T-helper 22 cell (primary cell): ENCODE data around the gene TPRN.

Experiments
- DNase-seq: peaks from one replicate; pipeline ENCODE4 v3.0.0-alpha.2; 2020; ENCODE audit warnings: low read depth

Gene TPRN

DNA sequence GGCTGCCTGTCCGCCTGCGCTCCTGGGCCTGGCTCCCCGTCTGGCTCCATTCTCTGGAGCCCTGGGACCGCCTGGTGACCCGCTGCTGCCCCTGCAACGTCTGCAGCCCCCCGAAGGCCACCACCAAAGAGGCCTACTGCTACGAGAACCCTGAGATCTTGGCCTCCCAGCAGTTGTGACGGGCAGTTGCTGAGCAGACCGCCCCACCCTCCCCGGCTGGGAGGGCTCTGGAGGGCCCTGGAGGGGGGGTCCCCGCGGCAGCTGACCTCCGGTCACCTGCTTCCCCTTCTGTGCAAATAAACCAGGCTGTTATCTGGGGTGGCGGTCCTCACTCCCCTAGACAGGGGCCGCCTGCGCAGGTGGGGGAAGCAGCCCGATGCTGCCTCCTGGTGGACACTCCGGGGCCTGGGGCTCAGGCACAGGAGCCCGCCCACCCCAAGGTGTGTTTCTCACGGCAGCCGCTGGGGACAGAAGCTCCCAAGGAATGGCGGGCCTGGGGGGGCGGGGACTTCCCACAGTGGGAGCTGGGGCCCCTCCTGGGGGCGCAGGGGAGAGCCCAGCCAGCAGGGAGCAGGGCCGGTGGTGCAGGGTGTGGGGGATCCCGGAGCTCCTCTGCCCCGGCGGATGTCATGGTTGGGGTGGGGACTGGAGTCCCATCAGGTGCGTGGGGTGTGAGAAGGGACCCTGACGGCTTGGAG, 35.8 kb upstream of the TPRN start:
- DNase-seq = peak; percentile 77

DNA sequence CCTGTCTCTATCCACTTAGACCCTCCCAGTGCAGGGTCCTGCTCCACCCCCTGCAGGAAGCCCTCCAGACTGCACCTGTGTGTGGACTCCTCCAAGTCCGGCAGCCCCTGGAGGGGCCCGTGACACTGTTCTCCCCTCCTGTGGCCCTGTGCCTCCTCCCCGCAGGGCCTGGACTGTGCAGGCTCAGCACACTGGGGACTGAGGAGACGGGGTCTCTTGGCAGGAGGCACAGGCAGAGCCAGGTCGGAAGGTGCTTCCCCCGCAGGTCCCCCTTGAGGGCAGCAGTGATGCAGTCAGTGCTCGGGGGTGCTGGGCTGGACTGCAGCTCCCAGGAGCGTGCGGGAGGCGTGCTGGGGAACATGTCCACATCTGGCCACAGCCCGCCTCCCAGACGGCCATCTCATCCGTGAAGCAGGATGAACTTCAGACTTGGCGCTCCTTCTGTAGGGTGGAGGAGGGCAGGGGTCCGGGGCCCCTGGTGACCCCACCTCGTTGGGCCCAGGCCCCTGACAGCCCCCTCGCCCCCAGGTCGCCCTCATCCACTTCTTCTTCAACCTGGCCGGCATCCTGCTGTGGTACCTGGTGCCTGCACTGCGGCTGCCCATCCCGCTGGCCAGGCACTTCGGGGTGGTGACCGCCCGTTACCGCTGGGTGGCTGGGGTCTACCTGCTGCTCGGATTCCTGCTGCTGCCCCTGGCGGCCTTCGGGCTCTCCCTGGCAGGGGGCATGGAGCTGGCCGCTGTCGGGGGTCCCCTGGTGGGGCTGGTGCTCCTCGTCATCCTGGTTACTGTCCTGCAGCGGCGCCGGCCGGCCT, 35.1 kb upstream of the TPRN start:
- DNase-seq = no peak

GRCh38 chr9:137234758-137235423, 34.4 kb upstream of the TPRN start:
- no peak for DNase-seq

GRCh38 chr9:137234055-137234697, 33.6 kb upstream of the TPRN start:
- no peak for DNase-seq

DNA sequence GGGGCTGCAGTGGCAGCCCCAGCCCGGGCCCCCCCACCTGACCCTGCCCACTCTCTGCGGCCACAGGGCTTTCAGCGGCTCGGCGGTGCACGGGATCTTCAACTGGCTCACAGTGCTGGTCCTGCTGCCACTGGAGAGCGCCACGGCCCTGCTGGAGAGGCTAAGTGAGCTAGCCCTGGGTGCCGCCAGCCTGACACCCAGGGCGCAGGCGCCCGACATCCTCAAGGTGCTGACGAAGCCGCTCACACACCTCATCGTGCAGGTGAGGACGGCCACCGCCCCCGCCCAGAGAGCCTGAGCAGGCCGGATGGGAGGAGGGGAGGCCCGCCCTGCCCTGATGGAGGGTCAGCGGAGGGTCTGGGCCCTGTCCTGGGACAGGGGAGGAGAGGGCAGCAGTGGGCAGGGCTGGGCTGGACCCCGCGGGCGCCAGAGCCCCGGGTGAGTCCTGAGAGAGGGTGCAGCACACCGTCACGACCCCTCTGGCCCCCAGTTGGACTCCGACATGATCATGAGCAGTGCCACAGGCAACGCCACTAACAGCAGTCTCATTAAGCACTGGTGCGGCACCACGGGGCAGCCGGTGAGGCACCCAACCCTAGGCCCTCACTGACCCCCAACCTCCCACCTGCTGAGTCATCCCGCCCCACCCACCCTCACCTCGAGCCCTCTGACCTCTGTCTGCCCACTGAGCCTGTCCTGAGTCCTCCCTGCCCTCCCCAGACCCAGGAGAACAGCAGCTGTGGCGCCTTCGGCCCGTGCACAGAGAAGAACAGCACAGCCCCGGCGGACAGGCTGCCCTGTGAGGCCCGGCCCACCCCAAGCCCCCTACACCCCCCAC, 32.8 kb upstream of the TPRN start:
- DNase-seq = no peak

DNA sequence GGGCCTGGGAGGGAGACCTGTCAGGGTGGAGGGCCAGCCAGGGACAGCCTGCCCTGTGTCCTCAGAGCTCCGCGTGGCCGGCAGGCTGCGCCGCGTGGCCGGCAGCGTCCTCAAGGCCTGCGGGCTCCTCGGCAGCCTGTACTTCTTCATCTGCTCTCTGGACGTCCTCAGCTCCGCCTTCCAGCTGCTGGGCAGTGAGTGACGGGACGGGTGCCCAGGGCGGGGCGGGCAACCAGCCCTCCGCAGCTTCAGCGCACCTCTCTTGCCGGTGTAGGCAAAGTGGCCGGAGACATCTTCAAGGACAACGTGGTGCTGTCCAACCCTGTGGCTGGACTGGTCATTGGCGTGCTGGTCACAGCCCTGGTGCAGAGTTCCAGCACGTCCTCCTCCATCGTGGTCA, 32.0 kb upstream of the TPRN start:
- no peak for DNase-seq

DNA sequence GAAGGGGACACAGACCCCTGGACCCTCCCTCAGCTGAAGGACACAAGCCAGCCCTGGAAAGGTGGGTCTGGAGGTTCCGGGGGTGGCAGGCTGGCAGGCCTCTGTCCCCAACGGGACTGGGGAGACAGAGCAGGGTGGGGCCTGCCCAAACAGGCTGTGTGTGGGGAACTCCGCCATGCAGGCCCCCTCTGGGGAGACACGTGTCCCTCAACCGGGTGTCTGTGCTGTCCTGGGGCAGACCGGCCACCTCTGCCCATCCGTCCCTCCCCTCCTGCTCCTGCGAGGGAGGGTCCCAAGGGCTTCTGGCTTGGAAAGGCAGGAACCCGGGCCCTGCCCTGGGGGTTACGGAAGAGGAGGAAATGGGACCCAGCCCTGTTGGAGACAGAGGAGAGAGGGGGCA, 31.6 kb upstream of the TPRN start:
- no peak for DNase-seq

DNA sequence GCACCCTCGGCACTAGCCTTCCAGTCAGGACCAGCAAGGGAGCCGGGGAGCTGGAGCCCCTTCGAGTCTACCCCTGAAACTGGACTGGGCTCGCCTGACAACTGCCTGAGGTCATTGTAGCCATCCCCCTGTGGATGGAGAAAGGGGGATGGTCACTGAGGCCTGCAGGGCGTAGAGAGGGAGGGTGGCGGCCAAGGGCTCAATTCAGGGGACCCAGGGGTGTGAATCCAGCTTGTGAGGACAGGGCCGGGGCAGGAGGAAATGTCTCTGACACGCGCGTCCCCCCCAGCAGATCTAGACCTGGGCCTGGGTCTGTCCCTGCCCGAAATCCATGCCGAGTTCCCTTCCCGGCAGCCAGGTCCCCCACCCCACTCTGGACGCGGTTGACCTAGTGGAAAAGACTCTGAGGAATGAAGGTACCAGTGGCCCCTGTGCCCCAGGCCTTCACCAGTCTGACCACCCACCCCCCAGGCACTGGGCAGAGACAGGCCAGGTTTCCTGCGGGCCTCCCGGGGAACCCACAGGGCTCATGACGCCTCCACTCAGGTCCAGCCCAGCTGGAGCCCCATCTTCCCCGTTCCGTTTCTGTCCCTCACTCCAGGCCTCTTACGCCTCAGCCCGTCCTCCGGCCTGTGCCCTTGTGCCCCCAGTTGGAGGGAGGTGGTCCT, 31.0 kb upstream of the TPRN start:
- no peak for DNase-seq

DNA sequence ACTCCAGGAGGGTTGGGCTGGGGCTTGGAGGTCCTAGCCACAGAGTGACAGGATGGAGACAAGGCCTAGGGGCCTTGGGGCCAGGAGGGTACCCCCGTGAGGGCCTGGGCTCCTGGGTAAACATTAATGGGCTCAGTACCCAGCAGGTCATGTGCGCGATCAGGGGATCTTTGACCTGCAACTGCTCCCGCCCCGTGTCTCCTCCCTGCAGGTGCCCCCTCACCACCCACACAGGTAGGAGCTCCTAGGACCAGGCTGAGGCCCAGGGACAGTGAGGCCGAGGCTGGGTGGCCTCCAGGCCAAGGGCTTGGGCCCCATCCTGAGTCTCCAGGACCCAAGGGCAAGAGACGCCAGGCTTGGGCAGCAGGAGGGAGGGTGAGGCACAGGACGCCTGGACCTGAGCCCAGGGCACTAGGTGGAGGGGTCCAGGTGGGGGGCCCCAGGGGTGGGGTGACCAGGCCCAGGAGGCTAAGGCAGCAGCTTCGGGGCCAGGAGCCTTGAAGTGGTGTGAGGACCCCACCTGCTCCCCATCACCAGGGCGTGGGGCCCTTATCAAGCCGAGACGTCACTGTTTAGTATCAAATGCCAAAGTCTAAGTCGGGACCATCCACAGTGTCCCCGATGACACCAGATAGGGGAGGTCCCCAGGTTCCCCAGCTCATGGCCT, 30.3 kb upstream of the TPRN start, which contains the start of gene SLC34A3:
SLC34A3 (plus strand) TSS at position 197 of the 667 bp plus-strand sequence. CDS start 802 bp downstream, outside the sequence.
- no peak for DNase-seq

DNA sequence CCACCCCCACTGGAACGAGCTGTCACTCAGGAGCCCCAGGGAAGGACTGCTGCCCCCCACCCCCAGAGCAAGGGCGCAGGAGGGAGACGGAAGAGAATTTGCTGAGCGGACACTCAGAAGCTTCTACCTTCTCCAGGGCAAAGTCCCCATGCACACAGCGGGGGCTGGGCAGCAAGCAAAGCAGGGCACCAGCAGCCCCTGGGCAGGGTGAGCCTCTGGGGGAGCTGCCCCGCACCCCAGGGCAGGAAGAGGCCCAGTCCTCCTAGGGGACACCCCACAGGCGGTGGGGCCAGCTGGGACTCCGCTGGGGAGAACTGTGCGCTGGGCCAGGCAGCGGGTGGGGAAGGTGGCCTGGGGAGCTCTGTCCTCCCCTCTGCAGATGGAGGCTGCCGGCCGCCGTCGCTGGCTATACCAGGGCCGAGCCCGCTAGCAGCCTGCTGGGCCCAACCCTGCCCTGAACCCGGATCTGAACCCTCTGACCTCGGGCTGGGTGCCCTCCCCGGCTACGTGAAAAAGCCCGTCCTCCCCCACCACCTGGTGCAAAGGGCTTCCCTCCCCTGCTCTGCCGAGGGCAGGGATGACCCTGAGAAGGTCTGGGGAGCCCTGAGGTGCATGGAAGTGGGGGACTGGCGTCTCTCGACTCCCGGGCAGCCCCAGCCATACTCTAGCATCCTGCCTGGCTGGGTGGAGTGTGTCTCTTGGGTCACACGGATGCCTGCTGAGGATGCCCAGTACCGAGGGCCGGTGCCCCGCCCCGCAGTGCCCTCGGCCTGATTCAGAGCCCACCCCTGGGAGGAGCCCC, 29.6 kb upstream of the TPRN start:
- no peak for DNase-seq

DNA sequence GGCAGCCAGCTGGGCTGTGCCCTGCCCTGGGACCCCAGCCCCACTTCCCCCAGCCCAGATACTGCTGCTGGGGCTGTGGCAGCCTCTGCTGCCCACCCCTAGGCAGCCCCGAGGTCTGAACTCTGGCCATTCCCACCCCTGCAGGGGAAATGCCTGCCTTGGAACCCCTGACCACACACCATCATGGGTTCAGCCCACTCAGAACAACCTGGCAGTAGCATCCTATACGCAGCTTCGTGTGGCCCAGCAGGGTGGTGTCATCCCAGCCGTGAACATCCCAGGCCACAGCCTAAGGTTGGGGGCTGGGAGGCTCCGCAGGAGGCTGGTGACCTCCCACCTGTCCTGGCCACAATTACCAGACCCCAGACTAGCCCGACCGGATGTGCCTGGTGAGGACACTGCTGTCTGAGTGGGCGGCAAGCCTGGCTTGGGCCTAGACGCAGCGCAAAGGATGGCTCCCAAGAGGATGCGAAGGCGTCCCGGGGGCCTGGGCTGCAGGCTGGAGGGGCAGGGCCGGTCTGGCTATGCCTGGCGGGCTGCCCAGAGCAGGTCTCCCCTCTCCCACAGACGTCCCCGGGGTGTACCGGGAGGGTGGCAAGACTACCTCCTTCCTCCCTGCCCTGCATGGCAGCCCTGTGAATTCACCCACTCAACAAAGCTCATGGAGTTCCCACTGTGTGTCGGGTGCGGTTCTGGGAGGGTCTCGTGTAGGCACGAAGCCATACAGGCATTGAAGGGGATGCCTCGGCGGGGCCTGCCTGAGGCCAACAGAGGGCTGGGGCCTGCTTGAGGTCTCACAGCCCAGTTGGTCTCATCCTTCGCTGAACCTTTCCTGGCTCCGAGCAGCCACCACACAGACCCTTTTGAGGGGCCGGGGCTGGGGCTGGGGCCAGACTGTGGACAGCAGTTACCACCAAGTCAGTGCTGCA, 28.7 kb upstream of the TPRN start:
- DNase-seq = no peak

DNA sequence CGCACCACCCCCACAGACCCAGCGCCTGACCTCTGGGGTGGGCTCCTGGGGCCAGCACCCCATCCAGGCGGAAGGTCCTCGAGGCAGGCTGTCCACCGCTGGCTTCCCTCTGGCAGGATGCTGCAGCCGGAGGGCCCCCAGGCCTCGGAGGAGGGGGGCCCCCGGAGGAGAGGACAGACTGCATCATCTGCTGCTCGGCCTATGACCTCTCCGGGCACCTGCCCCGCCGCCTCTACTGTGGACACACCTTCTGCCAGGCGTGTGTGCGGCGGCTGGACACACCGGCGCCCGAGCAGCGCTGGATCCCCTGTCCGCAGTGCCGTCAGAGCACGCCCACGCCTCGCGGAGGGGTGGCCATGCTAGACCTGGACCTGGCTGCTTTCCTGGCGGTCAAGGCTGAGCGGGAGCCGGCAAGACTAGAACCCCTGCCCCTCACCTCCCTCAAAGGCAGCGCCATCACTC, 28.0 kb upstream of the TPRN start:
- DNase-seq = no peak

DNA sequence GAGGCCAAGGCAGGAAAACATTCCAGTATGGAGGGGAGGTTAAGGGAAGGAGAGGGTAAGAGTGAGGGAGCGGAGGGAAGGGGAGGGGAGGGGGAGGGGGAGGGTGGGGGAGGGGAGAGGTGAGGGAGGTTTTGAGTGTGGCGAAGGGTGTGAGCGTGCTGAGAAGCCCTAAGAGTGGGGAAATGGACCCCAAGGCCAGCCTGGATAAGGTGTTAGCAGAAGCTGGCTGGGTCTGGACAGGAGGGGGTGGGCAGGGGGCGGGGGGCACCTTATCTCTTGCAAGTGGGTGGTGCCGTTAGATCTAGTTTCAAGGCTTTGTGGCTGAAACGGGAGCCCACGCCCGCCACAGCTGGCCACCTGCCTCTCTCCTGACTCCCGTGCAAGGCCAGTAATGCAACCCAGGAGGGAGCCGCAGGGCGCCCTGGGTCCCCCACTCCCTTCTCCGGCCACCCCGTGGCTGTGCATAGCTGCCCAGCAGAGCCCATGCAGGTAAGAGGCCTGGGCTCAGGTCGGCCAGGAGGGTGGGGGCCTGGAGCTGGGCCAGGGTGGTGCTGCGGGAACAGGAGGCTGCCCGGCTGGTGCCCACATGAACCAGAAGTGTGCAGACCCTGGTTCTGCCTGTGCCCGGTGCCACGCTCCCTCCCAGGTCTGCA, 27.4 kb upstream of the TPRN start:
- no peak for DNase-seq

GRCh38 chr9:137227054-137227852, 26.7 kb upstream of the TPRN start, which contains the start of gene RNF224:
TSS of gene RNF224 (plus strand) at chr9:137227502. CDS start at chr9:137228336, 834 bp downstream.
- peak; percentile 54 for DNase-seq

- DNase-seq = no peak
Observed at GRCh38 chr9:137226338-137227053, 26.0 kb upstream of the TPRN start.

GRCh38 chr9:137225699-137226331, 25.3 kb upstream of the TPRN start:
- no peak for DNase-seq
